Osteoblast (primary cell): ENCODE data around the gene AFAP1. TPM values are rescaled to one million over a fixed set of nuclear protein-coding genes. Genes with fewer than 3 reads are reported as not detected.
A peak's percentile ranks its signal among the peaks of the same experiment; 100 is the strongest.

Source experiments
- DNase-seq: peaks from one replicate; pipeline ENCODE4 v3.0.0; 2011; ENCODE audit warnings: low spot score, mixed read lengths; ENCODE audit not compliant: insufficient read length; ENCODE audit errors: missing footprints
- H2AFZ ChIP-seq: 2 replicates; pipeline ENCODE4 v1.6.0; 2011; ENCODE audit warnings: mild to moderate bottlenecking, low read length
- H3K27ac ChIP-seq: 2 replicates; pipeline ENCODE4 v1.5.1; 2011; ENCODE audit warnings: mild to moderate bottlenecking, low read depth, low read length, moderate library complexity
- H3K27me3 ChIP-seq: 2 replicates; pipeline ENCODE4 v1.6.0; 2012; ENCODE audit warnings: mild to moderate bottlenecking, control low read depth, inconsistent platforms, low read length, moderate library complexity; ENCODE audit not compliant: insufficient read depth
- H3K36me3 ChIP-seq: 2 replicates; pipeline ENCODE4 v1.5.1; 2011; ENCODE audit warnings: mild to moderate bottlenecking, low read length, control low read depth, moderate library complexity; ENCODE audit not compliant: insufficient read depth
- H3K4me1 ChIP-seq: 2 replicates; pipeline ENCODE4 v1.5.1; 2011; ENCODE audit warnings: mild to moderate bottlenecking, low read length, control low read depth, moderate library complexity; ENCODE audit not compliant: insufficient read depth
- H3K4me2 ChIP-seq: 2 replicates; pipeline ENCODE4 v1.6.0; 2011; ENCODE audit warnings: mild to moderate bottlenecking, low read length; ENCODE audit not compliant: insufficient read depth
- H3K4me3 ChIP-seq: fragments of 200-600 bp; sonication (generic); 3 replicates; pipeline ENCODE4 v1.5.1; 2012; ENCODE audit warnings: mild to moderate bottlenecking, low read length, inconsistent platforms; ENCODE audit not compliant: insufficient read depth
- H3K79me2 ChIP-seq: 2 replicates; pipeline ENCODE4 v1.6.0; 2012; ENCODE audit warnings: mild to moderate bottlenecking, low read length, control low read depth, inconsistent platforms; ENCODE audit not compliant: insufficient read depth
- H3K9me3 ChIP-seq: 2 replicates; pipeline ENCODE4 v1.5.1; 2011; ENCODE audit warnings: low read depth, low read length, control low read depth
- H4K20me1 ChIP-seq: 2 replicates; pipeline ENCODE4 v1.6.0; 2012; ENCODE audit warnings: mild to moderate bottlenecking, low read length, control low read depth; ENCODE audit not compliant: insufficient read depth
- total RNA-seq: library from RNA; depleted of rRNA; stranded (reverse); fragments of >200 nt; gene quantifications from 2 replicates; pipeline ENCODE4 v1.2.3, GENCODE V29; 2012
- TF ChIP-seq, protein P1 (sequence below): IDR thresholded peaks from 2 replicates; pipeline ENCODE4 v1.5.1; 2011; ENCODE audit warnings: mild to moderate bottlenecking, low read depth, low read length, moderate library complexity; ENCODE audit errors: extremely low read depth

The AFAP1 gene
- total RNA-seq, 1 donor = 101 TPM

DNA sequence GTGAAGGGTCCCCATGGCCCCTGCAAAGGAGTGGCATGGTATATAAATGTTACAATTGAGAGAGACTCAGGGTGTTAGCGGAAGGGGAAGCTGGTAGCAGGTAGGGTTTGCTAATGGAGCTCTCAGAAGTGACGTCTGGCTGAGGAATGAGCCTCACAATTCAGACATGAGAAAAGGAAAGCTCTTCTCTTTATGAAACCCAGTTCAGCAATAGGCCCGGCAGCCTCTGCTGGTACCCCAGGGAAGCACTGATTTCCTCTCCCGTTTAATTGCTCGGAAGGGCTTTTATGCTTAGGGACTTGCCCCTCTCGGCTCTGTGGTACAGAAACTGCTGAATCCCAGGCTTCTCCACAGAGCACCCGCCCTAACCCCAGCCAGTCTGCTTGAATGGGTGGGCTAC, 19.4 kb upstream of the AFAP1 start:
- no peak overlapping the region for H3K4me2 ChIP-seq
- no peaks in the 10 kb centered on the region for H3K27me3 ChIP-seq
- no peak overlapping the region for H3K4me3 ChIP-seq
- no peaks in the 10 kb centered on the region for H4K20me1 ChIP-seq
- TF ChIP-seq, protein P1, sequence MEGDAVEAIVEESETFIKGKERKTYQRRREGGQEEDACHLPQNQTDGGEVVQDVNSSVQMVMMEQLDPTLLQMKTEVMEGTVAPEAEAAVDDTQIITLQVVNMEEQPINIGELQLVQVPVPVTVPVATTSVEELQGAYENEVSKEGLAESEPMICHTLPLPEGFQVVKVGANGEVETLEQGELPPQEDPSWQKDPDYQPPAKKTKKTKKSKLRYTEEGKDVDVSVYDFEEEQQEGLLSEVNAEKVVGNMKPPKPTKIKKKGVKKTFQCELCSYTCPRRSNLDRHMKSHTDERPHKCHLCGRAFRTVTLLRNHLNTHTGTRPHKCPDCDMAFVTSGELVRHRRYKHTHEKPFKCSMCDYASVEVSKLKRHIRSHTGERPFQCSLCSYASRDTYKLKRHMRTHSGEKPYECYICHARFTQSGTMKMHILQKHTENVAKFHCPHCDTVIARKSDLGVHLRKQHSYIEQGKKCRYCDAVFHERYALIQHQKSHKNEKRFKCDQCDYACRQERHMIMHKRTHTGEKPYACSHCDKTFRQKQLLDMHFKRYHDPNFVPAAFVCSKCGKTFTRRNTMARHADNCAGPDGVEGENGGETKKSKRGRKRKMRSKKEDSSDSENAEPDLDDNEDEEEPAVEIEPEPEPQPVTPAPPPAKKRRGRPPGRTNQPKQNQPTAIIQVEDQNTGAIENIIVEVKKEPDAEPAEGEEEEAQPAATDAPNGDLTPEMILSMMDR = peak; percentile 13
- peaks cover 28% of the 10 kb centered on the region for H3K4me1 ChIP-seq
- no peak overlapping the region for H2AFZ ChIP-seq
- DNase-seq = peak; percentile 3
- no peaks in the 10 kb centered on the region for H3K79me2 ChIP-seq
- peak overlapping the region; percentile 27 for H3K27ac ChIP-seq
- no peaks in the 10 kb centered on the region for H3K36me3 ChIP-seq
- H3K9me3 ChIP-seq = no peaks in the 10 kb centered on the region

- DNase-seq = no peak
- no peaks in the 10 kb centered on the region for H3K27me3 ChIP-seq
- H3K4me3 ChIP-seq = no peak overlapping the region
- no peaks in the 10 kb centered on the region for H3K9me3 ChIP-seq
- H3K79me2 ChIP-seq = no peaks in the 10 kb centered on the region
- no peak overlapping the region for H2AFZ ChIP-seq
- no peaks in the 10 kb centered on the region for H4K20me1 ChIP-seq
- H3K4me1 ChIP-seq = peaks cover 28% of the 10 kb centered on the region
- H3K36me3 ChIP-seq = no peaks in the 10 kb centered on the region
- TF ChIP-seq, protein P1 = no peak
- no peak overlapping the region for H3K4me2 ChIP-seq
- peak overlapping the region; percentile 67 for H3K27ac ChIP-seq
Measured at GRCh38 chr4:7956934-7957656, 17.4 kb upstream of the AFAP1 start.

DNA sequence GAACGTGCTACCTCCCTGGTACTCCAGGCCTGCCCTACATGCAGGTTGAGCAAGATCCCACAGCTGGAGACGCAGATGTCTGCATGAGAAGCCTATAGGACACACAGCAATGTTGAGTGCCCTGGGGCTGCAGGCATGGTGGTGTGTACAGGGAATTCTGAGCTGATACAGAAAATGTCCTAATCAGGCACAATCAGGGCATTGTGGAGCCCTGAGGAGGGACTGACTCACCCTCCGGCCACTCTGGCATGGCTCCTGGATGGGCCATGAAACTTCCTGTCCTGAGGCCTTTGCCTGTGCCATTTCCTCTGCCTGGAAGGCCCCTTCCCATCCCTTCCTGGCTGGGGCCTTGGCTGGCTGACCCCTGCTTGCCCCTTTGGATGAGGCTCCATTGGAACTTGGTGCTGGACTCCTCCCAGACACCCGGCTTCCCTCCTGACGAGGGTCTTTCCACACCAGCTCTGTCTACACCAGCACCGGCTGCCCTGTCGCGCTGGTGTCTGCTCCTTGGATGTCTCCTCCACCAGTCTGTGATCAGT, 16.7 kb upstream of the AFAP1 start:
- H3K9me3 ChIP-seq = no peaks in the 10 kb centered on the region
- TF ChIP-seq, protein P1 = no peak
- peak overlapping the region; percentile 88 for H2AFZ ChIP-seq
- no peaks in the 10 kb centered on the region for H3K79me2 ChIP-seq
- DNase-seq = peak; percentile 92
- H3K4me3 ChIP-seq = no peak overlapping the region
- H4K20me1 ChIP-seq = no peaks in the 10 kb centered on the region
- H3K36me3 ChIP-seq = no peaks in the 10 kb centered on the region
- H3K4me2 ChIP-seq = no peak overlapping the region
- peaks cover 23% of the 10 kb centered on the region for H3K4me1 ChIP-seq
- H3K27ac ChIP-seq = peak overlapping the region; percentile 67
- no peaks in the 10 kb centered on the region for H3K27me3 ChIP-seq

DNA sequence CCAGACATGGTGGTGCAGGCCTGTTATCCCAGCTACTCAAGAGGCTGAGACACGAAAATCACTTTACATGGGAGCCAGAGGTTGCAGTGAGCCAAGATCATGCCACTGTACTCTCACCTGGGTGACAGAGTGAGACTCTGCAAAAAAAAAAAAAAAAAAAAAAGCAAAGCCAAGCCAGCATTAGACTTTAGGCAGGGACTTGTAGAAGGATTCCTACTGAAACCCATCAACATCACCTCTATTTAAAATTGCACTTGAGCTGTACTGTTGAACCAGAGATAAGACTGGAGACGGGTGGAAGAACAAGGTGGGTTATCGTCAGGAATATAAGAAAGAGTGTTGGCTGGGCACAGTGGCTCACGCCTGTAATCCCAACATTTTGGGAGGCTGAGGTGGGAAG, 15.7 kb upstream of the AFAP1 start:
- Histone ChIP-seq H4K20me1 (no peaks in the 10 kb centered on the region), H3K27me3 (no peaks in the 10 kb centered on the region), H3K9me3 (no peaks in the 10 kb centered on the region), H3K4me3 (no peak overlapping the region), H3K79me2 (no peaks in the 10 kb centered on the region), H3K4me1 (peaks cover 13% of the 10 kb centered on the region), H3K4me2 (no peak overlapping the region), H3K27ac (no peak overlapping the region), H2AFZ (no peak overlapping the region), H3K36me3 (no peaks in the 10 kb centered on the region)
- DNase-seq = no peak
- TF ChIP-seq, protein P1 = no peak
